IPS-11a (cell line): ENCODE results near the gene PRPF19.
A peak's percentile ranks its signal among the peaks of the same experiment; 100 is the strongest.

Source experiments
- H3K4me3 ChIP-seq: one replicate; pipeline ENCODE4 v1.5.1; 2013; ENCODE audit warnings: low read depth, low read length, control low read depth

Gene PRPF19

GRCh38 chr11:60845338-60845737 is 61.0 kb downstream of the PRPF19 start:
- H3K4me3 ChIP-seq = no peak overlapping the region

GRCh38 chr11:60844870-60845221 is 61.5 kb downstream of the PRPF19 start:
- no peak overlapping the region for H3K4me3 ChIP-seq

GRCh38 chr11:60844045-60844869 is 62.1 kb downstream of the PRPF19 start:
- H3K4me3 ChIP-seq = no peak overlapping the region

- H3K4me3 ChIP-seq = peak overlapping the region; percentile 86
These were observed 63.5 kb downstream of the PRPF19 start for GRCh38 chr11:60842668-60843600.

- H3K4me3 ChIP-seq = peak within 1 kb of the TSS; percentile 86
These were observed 64.4 kb downstream of the PRPF19 start, which contains the start of gene CCDC86 for GRCh38 chr11:60841797-60842667. Gene CCDC86, plus strand, starts transcription at chr11:60842113. Its CDS starts 12 bp downstream, at chr11:60842125.
